Brain microvascular endothelial cell (primary cell): ENCODE results near the gene SCAF1.
A peak's percentile ranks its signal among the peaks of the same experiment; 100 is the strongest.
"Not testable (repeated sequence)": the region's sequence is repeated elsewhere in the genome, so short reads cannot be mapped to it uniquely, and the experiment has no call there.

Experiments
- DNase-seq: peaks from one replicate; pipeline ENCODE4 v3.0.0-alpha.2; 2020
- H3K27ac ChIP-seq: fragments of 250-450 bp; sonication (Bioruptor Pico); 2 replicates; pipeline ENCODE4 v1.5.1; 2020; ENCODE audit warnings: mild to moderate bottlenecking, moderate library complexity
- H3K27me3 ChIP-seq: fragments of 250-450 bp; sonication (Bioruptor Pico); replicated peaks from 2 replicates; pipeline ENCODE4 v1.5.1; 2020; ENCODE audit warnings: mild to moderate bottlenecking
- H3K36me3 ChIP-seq: fragments of 250-450 bp; sonication (Bioruptor Pico); replicated peaks from 2 replicates; pipeline ENCODE4 v1.5.1; 2020; ENCODE audit warnings: mild to moderate bottlenecking
- H3K4me3 ChIP-seq: 2 replicates; pipeline ENCODE4 v1.5.1; 2011; ENCODE audit warnings: low read depth, mild to moderate bottlenecking, control low read depth, low read length, moderate library complexity
- in situ Hi-C: cut with HindIII; loops from 2 replicates; pipeline ENCODE4 v1.10.0; 2017; ENCODE audit warnings: low sequenced_read_pairs, low pct_ligation_motif_present
- TF ChIP-seq, protein P1 (sequence below): IDR thresholded peaks from 2 replicates; pipeline ENCODE4 v1.5.1; 2011; ENCODE audit warnings: low read depth, mild to moderate bottlenecking, moderate library complexity, low read length, control low read depth, inconsistent platforms; ENCODE audit errors: missing control alignments

SCAF1 gene

DNA sequence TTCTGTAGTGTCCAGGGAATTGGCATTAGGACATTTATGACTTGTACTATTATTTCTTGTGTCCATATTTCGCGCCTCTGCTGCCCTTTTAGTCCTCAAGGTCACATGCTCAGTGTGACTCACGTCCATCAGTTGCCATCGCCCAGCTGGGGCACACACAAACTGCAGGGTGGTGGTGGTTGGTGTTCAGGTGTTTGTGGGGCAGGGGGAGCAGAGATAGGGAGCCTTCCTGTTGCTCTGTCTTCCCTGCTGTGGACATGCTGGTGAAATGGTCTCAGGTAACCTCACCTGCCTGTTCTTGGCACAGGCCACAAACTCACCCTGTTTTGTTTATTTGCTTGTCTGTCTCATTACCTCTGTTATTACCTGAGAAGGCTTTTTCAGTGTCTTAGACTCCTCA lies 28.6 kb upstream of the SCAF1 start:
- in situ Hi-C loops = no loop called here
- no peaks in the 10 kb centered on the region for H3K27me3 ChIP-seq
- TF ChIP-seq, protein P1, sequence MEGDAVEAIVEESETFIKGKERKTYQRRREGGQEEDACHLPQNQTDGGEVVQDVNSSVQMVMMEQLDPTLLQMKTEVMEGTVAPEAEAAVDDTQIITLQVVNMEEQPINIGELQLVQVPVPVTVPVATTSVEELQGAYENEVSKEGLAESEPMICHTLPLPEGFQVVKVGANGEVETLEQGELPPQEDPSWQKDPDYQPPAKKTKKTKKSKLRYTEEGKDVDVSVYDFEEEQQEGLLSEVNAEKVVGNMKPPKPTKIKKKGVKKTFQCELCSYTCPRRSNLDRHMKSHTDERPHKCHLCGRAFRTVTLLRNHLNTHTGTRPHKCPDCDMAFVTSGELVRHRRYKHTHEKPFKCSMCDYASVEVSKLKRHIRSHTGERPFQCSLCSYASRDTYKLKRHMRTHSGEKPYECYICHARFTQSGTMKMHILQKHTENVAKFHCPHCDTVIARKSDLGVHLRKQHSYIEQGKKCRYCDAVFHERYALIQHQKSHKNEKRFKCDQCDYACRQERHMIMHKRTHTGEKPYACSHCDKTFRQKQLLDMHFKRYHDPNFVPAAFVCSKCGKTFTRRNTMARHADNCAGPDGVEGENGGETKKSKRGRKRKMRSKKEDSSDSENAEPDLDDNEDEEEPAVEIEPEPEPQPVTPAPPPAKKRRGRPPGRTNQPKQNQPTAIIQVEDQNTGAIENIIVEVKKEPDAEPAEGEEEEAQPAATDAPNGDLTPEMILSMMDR = no peak
- peak; percentile 16 for DNase-seq
- peaks cover 38% of the 10 kb centered on the region for H3K36me3 ChIP-seq
- H3K4me3 ChIP-seq = no peak overlapping the region
- peak overlapping the region; percentile 89 for H3K27ac ChIP-seq

DNA sequence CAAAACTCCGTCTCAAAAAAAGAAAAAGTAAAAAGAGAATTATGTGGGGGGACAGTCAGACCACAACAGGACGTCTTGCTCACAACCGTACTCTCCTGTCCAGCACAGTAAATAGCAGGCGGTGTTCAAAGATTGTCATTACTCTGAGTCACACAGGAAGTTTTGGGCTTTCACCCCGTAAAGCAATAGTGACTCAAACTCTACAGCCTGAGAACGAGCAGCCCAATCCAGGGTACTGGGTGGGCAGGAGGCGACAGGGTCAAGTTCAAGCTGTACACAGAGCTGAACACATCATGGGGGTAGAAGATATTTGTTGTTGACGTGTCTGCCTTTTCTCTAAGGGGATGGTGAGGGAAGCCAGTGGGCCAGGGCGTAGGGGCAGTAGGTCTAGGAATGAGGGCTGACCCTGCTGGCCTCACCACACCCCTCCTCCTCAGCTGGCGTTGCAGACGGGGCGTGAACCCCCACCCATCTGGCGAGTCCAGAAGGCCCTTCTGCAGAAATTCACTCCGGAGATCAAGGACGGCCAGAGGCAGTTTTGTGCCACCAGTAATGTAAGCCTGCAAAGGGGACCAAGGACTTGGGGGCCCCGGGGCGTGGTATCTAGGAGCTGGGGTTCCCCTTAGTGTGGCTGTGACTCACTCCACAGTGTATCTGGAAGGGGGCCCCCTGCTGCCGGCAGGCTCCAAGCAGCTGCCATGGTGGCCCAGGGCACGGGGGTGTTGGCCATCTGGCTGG lies 27.7 kb upstream of the SCAF1 start:
- peak; percentile 85 for DNase-seq
- H3K27me3 ChIP-seq = no peaks in the 10 kb centered on the region
- peak overlapping the region; percentile 33 for H3K4me3 ChIP-seq
- H3K36me3 ChIP-seq = peaks cover 39% of the 10 kb centered on the region
- TF ChIP-seq, protein P1 = peak; percentile 64
- in situ Hi-C loops = no loop called here
- peak overlapping the region; percentile 89 for H3K27ac ChIP-seq

DNA sequence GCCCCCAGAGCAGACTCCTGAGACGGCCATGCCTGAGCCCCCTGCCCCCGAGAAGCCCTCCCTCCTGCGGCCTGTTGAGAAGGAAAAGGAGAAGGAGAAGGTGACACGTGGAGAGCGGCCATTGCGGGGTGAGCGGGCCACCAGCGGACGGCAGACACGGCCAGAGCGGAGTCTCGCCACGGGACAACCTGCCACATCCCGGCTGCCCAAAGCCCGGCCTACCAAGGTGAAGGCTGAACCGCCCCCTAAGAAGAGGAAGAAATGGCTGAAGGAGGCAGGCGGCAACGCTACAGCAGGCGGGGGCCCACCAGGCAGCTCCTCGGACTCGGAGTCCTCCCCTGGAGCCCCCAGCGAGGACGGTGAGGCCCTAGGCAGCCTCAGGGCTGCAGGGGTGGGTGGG lies 26.1 kb upstream of the SCAF1 start:
- Histone ChIP-seq H3K4me3 (no peak overlapping the region), H3K27me3 (no peaks in the 10 kb centered on the region), H3K27ac (no peak overlapping the region), H3K36me3 (peaks cover 35% of the 10 kb centered on the region)
- in situ Hi-C loops = no loop called here
- TF ChIP-seq, protein P1 = no peak
- DNase-seq = no peak

DNA sequence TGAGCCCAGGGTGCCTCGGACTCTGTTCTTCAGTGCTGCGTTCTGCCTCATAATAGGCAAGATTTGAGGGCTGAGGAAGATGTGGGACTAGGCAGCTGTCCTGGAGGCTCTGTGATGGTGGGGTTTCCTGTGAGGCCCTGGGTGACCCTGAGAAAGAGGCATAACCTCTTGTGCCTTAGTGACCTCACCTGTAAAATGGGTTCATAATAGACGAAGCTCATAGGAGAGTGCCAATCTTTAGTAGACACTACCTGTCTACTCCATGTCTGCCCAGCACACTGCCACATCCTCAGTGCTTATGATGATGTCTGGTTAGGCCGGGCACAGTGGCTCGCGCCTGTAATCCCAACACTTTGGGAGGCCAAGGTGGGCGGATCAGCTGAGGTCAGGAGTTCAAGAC lies 25.5 kb upstream of the SCAF1 start:
- TF ChIP-seq, protein P1 = no peak
- in situ Hi-C loops = no loop called here
- H3K36me3 ChIP-seq = peaks cover 35% of the 10 kb centered on the region

DNA sequence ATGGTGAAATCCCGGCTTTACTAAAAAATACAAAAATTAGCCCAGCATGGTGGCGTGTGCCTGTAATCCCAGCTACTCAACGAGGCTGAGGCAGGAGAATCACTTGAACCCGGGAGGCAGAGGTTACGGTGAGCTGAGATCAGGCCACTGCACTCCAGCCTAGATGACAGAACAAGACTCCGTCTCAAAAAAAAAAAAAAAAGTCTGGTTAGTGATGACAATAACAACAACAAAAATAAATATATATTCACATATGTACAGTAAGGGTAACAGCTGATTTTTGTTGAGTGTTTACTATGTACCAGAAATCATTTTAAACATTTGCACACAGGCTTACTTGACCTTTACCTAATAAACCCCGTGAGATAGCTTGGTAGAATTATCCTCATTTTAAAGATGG lies 25.1 kb upstream of the SCAF1 start:
- in situ Hi-C loops = no loop called here
- Histone ChIP-seq H3K27me3 (no peaks in the 10 kb centered on the region), H3K36me3 (peaks cover 37% of the 10 kb centered on the region), H3K27ac (no peak overlapping the region), H3K4me3 (no peak overlapping the region)
- TF ChIP-seq, protein P1 = no peak
- DNase-seq = no peak

More for the DNA sequence above, 25.5 kb upstream of the SCAF1 start:
- DNase-seq = no peak
- no peaks in the 10 kb centered on the region for H3K27me3 ChIP-seq
- H3K27ac ChIP-seq = no peak overlapping the region
- H3K4me3 ChIP-seq = no peak overlapping the region

DNA sequence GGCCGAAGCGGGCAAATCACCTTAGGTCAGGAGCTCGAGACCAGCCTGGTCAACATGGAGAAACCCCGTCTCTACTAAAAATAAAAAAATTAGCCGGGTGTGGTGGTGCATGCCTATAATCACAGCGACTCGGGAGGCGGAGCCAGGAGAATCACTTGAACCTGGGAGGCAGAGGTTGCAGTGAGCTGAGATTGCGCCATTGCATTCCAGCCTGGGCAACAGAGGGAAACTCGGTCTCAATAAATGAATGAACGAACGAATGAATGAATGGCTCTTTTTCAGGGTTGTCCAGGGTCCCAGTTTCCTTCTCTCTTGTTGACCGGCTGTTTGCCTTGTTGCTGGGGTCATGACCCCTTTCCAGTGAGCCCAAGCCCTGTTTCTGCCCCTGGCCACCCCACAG lies 24.1 kb upstream of the SCAF1 start:
- DNase-seq, H3K4me3 ChIP-seq, H3K27me3 ChIP-seq, H3K27ac ChIP-seq, in situ Hi-C loops: not testable (repeated sequence)
- H3K36me3 ChIP-seq = peaks cover 37% of the 10 kb centered on the region
